ENCODE results near the gene SPTLC3. TPM values are rescaled to one million over a fixed set of nuclear protein-coding genes. Genes with fewer than 3 reads are reported as not detected.

Gene SPTLC3
- polyA plus RNA-seq, 3 donors, result 0.01 TPM; not detected in 2

- H3K27me3 ChIP-seq (ENCODE audit: control insufficient read depth in 2 of 2, insufficient read depth in 2 of 2, low read length in 2 of 2), result no peaks in the 10 kb centered on the region
- no peaks in the 10 kb centered on the region for H3K36me3 ChIP-seq (replicated peaks in 1 of 2; ENCODE audit: control insufficient read depth in 1 of 2, insufficient read depth in 2 of 2, low read length in 2 of 2)
- H3K9ac ChIP-seq (ENCODE audit: insufficient read depth, low read length, poor library complexity, severe bottlenecking), result no peak overlapping the region
- H3K4me1 ChIP-seq (ENCODE audit: control insufficient read depth in 1 of 2, insufficient read depth in 2 of 2, low read length in 2 of 2), result no peaks in the 10 kb centered on the region
- DNase-seq, result no peak
- no peak overlapping the region for H3K4me3 Mint-ChIP-seq
- no peak overlapping the region for H3K27ac ChIP-seq (ENCODE audit: low read depth in 1 of 2, low read length in 2 of 2)
- intact Hi-C loops (cut with micrococcal nuclease), result no loop called here
- no peaks in the 10 kb centered on the region for H3K36me3 Mint-ChIP-seq
- H2AFZ ChIP-seq (ENCODE audit: insufficient read depth, low read depth, low read length, poor library complexity, severe bottlenecking), result no peak overlapping the region
- H3K27me3 Mint-ChIP-seq (ENCODE audit: low read depth in 3 of 3), result peaks cover 0 to 2% (median 0%) of the 10 kb centered on the region in 3 donors
- TF ChIP-seq CTCF (IDR thresholded peaks at IDR 0.05), result no peak
- H3K4me3 ChIP-seq (replicated peaks in 1 of 3; ENCODE audit: low read depth in 2 of 3, low read length in 3 of 3), result no peak overlapping the region
- H3K4me1 Mint-ChIP-seq, result no peaks in the 10 kb centered on the region
- H3K79me2 ChIP-seq (ENCODE audit: insufficient read depth, low read length), result no peaks in the 10 kb centered on the region
- no peaks in the 10 kb centered on the region for H3K9me3 ChIP-seq (replicated peaks in 1 of 2; ENCODE audit: control insufficient read depth in 1 of 2, insufficient read depth in 1 of 2, low read length in 2 of 2)
- H4K20me1 ChIP-seq (ENCODE audit: insufficient read depth, low read length), result no peaks in the 10 kb centered on the region
- no peak overlapping the region for H3K4me2 ChIP-seq (replicated peaks; ENCODE audit: extremely low read depth, low read length, poor library complexity, severe bottlenecking)
- H3K27ac Mint-ChIP-seq, result no peak overlapping the region
- WGBS (ENCODE audit: insufficient coverage), result 67% methylated on average over 1 of the region's 2 CpGs
- no peaks in the 10 kb centered on the region for H3K9me3 Mint-ChIP-seq
These were observed 26.7 kb upstream of the SPTLC3 start for GRCh38 chr20:12982098-12982497.

GRCh38 chr20:12984069-12984765 is 24.6 kb upstream of the SPTLC3 start:
- no peak overlapping the region for H3K27ac ChIP-seq (ENCODE audit: low read depth in 1 of 2, low read length in 2 of 2)
- DNase-seq, result no peak
- WGBS (ENCODE audit: insufficient coverage), result 80% methylated on average over 2 of the region's 2 CpGs
- no peaks in the 10 kb centered on the region for H3K79me2 ChIP-seq (ENCODE audit: insufficient read depth, low read length)
- no peak overlapping the region for H3K4me3 ChIP-seq (replicated peaks in 1 of 3; ENCODE audit: low read depth in 2 of 3, low read length in 3 of 3)
- H4K20me1 ChIP-seq (ENCODE audit: insufficient read depth, low read length), result no peaks in the 10 kb centered on the region
- no peak overlapping the region for H3K4me3 Mint-ChIP-seq
- peaks cover 0 to 5% (median 0%) of the 10 kb centered on the region in 7 donors for H3K9me3 Mint-ChIP-seq
- intact Hi-C loops (cut with micrococcal nuclease), result no loop called here
- no peak overlapping the region for H3K4me2 ChIP-seq (replicated peaks; ENCODE audit: extremely low read depth, low read length, poor library complexity, severe bottlenecking)
- peaks cover 0 to 2% (median 0%) of the 10 kb centered on the region in 3 donors for H3K27me3 Mint-ChIP-seq (ENCODE audit: low read depth in 3 of 3)
- no peak overlapping the region for H2AFZ ChIP-seq (ENCODE audit: insufficient read depth, low read depth, low read length, poor library complexity, severe bottlenecking)
- H3K9me3 ChIP-seq (replicated peaks in 1 of 2; ENCODE audit: control insufficient read depth in 1 of 2, insufficient read depth in 1 of 2, low read length in 2 of 2), result no peaks in the 10 kb centered on the region
- H3K9ac ChIP-seq (ENCODE audit: insufficient read depth, low read length, poor library complexity, severe bottlenecking), result no peak overlapping the region
- no peaks in the 10 kb centered on the region for H3K36me3 ChIP-seq (replicated peaks in 1 of 2; ENCODE audit: control insufficient read depth in 1 of 2, insufficient read depth in 2 of 2, low read length in 2 of 2)
- no peak overlapping the region for H3K27ac Mint-ChIP-seq
- H3K27me3 ChIP-seq (ENCODE audit: control insufficient read depth in 2 of 2, insufficient read depth in 2 of 2, low read length in 2 of 2), result no peaks in the 10 kb centered on the region
- H3K4me1 Mint-ChIP-seq, result no peaks in the 10 kb centered on the region
- no peaks in the 10 kb centered on the region for H3K36me3 Mint-ChIP-seq
- no peak for TF ChIP-seq CTCF (IDR thresholded peaks at IDR 0.05)
- H3K4me1 ChIP-seq (ENCODE audit: control insufficient read depth in 1 of 2, insufficient read depth in 2 of 2, low read length in 2 of 2), result no peaks in the 10 kb centered on the region

All from CD14-positive monocyte (primary cell).